PC-3 (cell line): ENCODE data around the gene GABRG3. TPM values are rescaled to one million over a fixed set of nuclear protein-coding genes. Genes with fewer than 3 reads are reported as not detected.

Experiments
- ATAC-seq: fragments of 200-7000 bp; cut with Tn5 transposase; 2 replicates; pipeline ENCODE4 v1.9.1; 2020; ENCODE audit warnings: mild to moderate bottlenecking, moderate library complexity
- BruUV-seq: library from RNA; stranded (reverse); fragments of 400-500 nt; replicated peaks from 2 replicates; lab custom pipeline; 2021; lab: Mats Ljungman, UMichigan
- CTCF ChIA-PET: fragments of 300-600 bp; sonication (Branson Sonifier 250); formaldehyde crosslinking; loops from one replicate; lab custom pipeline; 2022; ENCODE audit warnings: antibody characterized with exemption; lab: Charles Lee
- POLR2A ChIA-PET: fragments of 300-600 bp; sonication (Branson Sonifier 250); formaldehyde crosslinking; loops from one replicate; lab custom pipeline; 2022; ENCODE audit warnings: antibody characterized with exemption; ENCODE audit not compliant: unreplicated experiment; lab: Charles Lee
- DNase-seq: peaks from one replicate; pipeline ENCODE4 v3.0.0-alpha.2; 2015
- H2AFZ ChIP-seq: fragments of 300-600 bp; sonication (generic); 2 replicates; pipeline ENCODE4 v1.6.0; 2016; ENCODE audit warnings: antibody characterized with exemption, low read length
- H3F3A ChIP-seq: fragments of 300-600 bp; sonication (generic); one replicate; pipeline ENCODE4 v1.6.0; 2017; ENCODE audit warnings: antibody characterized with exemption, low read length, control low read depth, mild to moderate bottlenecking; ENCODE audit not compliant: unreplicated experiment
- H3K27ac ChIP-seq: fragments of 300-600 bp; sonication (generic); 2 replicates; pipeline ENCODE4 v1.5.1; 2016; ENCODE audit warnings: mild to moderate bottlenecking, low read length
- H3K27me3 ChIP-seq: fragments of 300-600 bp; sonication (generic); 2 replicates; pipeline ENCODE4 v1.6.1; 2016; ENCODE audit warnings: low read length, mixed read lengths
- H3K36me3 ChIP-seq: fragments of 300-600 bp; sonication (generic); 2 replicates; pipeline ENCODE4 v1.6.1; 2016; ENCODE audit warnings: low read depth, mixed run types, low read length, mixed read lengths
- H3K4me1 ChIP-seq: fragments of 300-600 bp; sonication (generic); 2 replicates; pipeline ENCODE4 v1.5.1; 2016; ENCODE audit warnings: low read length; ENCODE audit not compliant: insufficient read depth
- H3K4me2 ChIP-seq: fragments of 300-600 bp; sonication (generic); 2 replicates; pipeline ENCODE4 v1.6.0; 2016; ENCODE audit warnings: low read length
- H3K4me3 ChIP-seq: fragments of 300-600 bp; sonication (generic); 2 replicates; pipeline ENCODE4 v1.5.1; 2016; ENCODE audit warnings: mild to moderate bottlenecking, low read length, mixed read lengths
- H3K79me2 ChIP-seq: fragments of 300-600 bp; sonication (generic); 2 replicates; pipeline ENCODE4 v1.6.1; 2017; ENCODE audit warnings: low read length, mixed read lengths
- H3K9ac ChIP-seq: fragments of 300-600 bp; sonication (generic); 2 replicates; pipeline ENCODE4 v1.6.0; 2016; ENCODE audit warnings: mild to moderate bottlenecking, low read length
- H3K9me2 ChIP-seq: fragments of 300-600 bp; sonication (generic); replicated peaks from 2 replicates; pipeline ENCODE4 v1.6.1; 2016; ENCODE audit warnings: mixed run types, low read length, mixed read lengths
- H3K9me3 ChIP-seq: fragments of 300-600 bp; sonication (generic); 2 replicates; pipeline ENCODE4 v1.6.1; 2016; ENCODE audit warnings: low read length, mixed read lengths
- H4K20me1 ChIP-seq: fragments of 300-600 bp; sonication (generic); 2 replicates; pipeline ENCODE4 v1.6.1; 2016; ENCODE audit warnings: low read length, mixed read lengths
- EZH2 ChIP-seq: fragments of 300-600 bp; sonication (generic); IDR thresholded peaks from one replicate; pipeline ENCODE4 v1.6.1; 2017; ENCODE audit warnings: antibody characterized with exemption, mild to moderate bottlenecking, low read length; ENCODE audit not compliant: unreplicated experiment
- EZH2phosphoT487 ChIP-seq: fragments of 300-600 bp; sonication (generic); IDR thresholded peaks from 2 replicates; pipeline ENCODE4 v1.6.1; 2018; ENCODE audit warnings: mild to moderate bottlenecking, antibody characterized with exemption, low read length, borderline replicate concordance
- intact Hi-C: fragments of 100-400 bp; cut with micrococcal nuclease; formaldehyde crosslinking; loops from 2 replicates; pipeline ENCODE4 v1.9.0; 2023
- total RNA-seq: library from RNA; depleted of rRNA; stranded (reverse); fragments of >200 nt; gene quantifications from 2 replicates; pipeline ENCODE4 v1.2.3, GENCODE V29; 2014
- TF ChIP-seq, protein P1 (sequence below): fragments of 300-600 bp; sonication (generic); conservative IDR thresholded peaks from 2 replicates; pipeline ENCODE4 v1.5.1; 2017; ENCODE audit warnings: antibody characterized with exemption, low read depth, mild to moderate bottlenecking, low read length

GABRG3 gene
- total RNA-seq, 1 experiment from 2014 or later, result 0.11 TPM

DNA sequence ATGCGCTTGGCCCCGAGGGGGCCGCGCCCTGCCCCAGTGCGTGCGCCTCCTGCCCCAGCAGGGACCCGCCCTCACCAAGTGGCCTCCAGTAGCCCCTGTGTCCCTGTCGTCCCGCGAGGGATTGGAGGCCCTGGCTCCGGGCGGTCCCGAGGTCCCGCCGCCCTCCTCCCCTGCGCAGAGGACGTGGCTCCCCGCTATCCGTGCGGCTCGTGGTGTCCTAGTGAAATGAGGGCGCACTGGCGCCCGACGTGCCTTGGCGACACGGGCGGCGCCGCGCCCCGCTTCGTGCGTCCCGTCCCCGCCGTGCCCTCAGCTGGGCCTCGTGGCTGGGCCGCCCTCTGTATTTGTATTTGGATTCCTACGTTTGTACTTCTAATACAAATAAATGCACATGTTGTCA lies 570.6 kb downstream of the GABRG3 start:
- CTCF ChIA-PET, result no interaction called here
- intact Hi-C loops, result no loop called here
- TF ChIP-seq EZH2phosphoT487, result no peak
- POLR2A ChIA-PET, result no interaction called here
- BruUV-seq, result no TSS peak
- Histone ChIP-seq H3F3A (no peaks in the 10 kb centered on the region), H3K9ac (no peak overlapping the region), H3K9me2 (no peaks in the 10 kb centered on the region), H3K79me2 (no peaks in the 10 kb centered on the region), H3K4me3 (no peak overlapping the region), H2AFZ (no peak overlapping the region), H3K4me2 (no peak overlapping the region), H4K20me1 (no peaks in the 10 kb centered on the region), H3K4me1 (no peaks in the 10 kb centered on the region), H3K36me3 (no peaks in the 10 kb centered on the region), H3K9me3 (0 out of 2 replicates have a peak, but pooled peaks cover 8% of the 10 kb centered on the region), H3K27me3 (no peaks in the 10 kb centered on the region), H3K27ac (no peak overlapping the region)
- DNase-seq (no peak), ATAC-seq (no peak)

DNA sequence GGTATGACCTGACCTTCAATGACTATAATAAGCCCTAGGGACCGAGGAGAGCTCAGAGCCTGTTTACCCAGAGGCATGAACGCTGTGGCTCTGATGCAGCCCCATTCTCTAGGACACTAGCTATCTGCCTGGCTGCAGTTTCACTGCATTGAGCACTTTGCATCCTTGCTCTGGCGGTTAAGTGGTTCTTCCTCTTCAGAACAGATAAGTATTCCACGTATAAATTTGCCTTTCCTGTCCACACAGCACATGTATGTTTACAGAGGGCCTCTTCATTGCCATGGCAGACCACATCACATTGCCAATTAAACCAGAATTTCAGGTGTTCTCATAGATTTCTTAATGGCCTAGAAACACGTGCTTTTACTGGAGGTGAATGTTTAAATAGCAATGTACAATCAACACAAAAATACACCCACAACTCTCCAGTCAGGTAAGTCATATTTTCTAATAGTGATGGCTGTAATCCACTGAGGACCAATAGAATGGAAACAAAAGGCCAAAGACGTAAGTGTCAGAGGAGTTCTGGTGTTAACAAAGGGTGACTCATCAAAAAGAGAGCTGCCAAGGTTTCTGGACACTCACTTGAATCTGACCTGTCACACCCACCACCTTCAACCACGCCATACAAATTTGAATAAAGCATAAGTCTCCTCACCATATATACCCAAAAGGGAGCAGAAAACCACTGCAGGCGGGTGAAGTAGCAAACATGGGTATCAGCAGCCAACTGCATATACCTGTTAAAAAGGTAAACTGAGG lies 574.7 kb downstream of the GABRG3 start:
- Histone ChIP-seq H3K79me2 (no peaks in the 10 kb centered on the region), H3K9me3 (peaks cover 9% of the 10 kb centered on the region; the same call in 1 of the 2 replicates), H3K9me2 (no peaks in the 10 kb centered on the region), H3K36me3 (no peaks in the 10 kb centered on the region), H3F3A (no peaks in the 10 kb centered on the region), H3K4me1 (no peaks in the 10 kb centered on the region), H4K20me1 (no peaks in the 10 kb centered on the region), H3K27ac (no peak overlapping the region), H2AFZ (no peak overlapping the region), H3K4me2 (no peak overlapping the region), H3K4me3 (no peak overlapping the region), H3K9ac (no peak overlapping the region), H3K27me3 (no peaks in the 10 kb centered on the region)
- intact Hi-C loops, result no loop called here
- BruUV-seq, result no TSS peak
- ChIA-PET CTCF (no interaction called here), POLR2A (no interaction called here)
- TF ChIP-seq, protein P1, sequence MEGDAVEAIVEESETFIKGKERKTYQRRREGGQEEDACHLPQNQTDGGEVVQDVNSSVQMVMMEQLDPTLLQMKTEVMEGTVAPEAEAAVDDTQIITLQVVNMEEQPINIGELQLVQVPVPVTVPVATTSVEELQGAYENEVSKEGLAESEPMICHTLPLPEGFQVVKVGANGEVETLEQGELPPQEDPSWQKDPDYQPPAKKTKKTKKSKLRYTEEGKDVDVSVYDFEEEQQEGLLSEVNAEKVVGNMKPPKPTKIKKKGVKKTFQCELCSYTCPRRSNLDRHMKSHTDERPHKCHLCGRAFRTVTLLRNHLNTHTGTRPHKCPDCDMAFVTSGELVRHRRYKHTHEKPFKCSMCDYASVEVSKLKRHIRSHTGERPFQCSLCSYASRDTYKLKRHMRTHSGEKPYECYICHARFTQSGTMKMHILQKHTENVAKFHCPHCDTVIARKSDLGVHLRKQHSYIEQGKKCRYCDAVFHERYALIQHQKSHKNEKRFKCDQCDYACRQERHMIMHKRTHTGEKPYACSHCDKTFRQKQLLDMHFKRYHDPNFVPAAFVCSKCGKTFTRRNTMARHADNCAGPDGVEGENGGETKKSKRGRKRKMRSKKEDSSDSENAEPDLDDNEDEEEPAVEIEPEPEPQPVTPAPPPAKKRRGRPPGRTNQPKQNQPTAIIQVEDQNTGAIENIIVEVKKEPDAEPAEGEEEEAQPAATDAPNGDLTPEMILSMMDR, result no peak
- TF ChIP-seq EZH2 (no peak), EZH2phosphoT487 (no peak)
- ATAC-seq (no peak), DNase-seq (no peak)

DNA sequence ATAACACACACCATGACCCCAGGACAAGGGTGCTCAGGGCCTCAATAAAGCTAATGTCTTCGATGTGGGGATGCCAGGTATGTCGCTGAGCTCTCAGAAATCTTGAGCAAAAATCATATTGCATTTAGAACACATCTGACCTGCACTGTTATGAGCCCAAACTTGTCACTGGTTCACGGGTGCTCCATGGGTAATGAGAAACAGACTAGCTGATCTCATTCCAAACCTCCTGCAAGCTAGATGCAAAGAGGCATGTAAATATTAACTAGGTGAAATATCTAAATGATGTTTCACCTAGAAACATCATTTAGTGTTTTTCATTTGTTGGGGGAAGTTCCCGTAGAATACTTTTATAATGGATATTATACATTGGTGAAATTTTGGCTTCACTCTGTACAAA lies 578.8 kb downstream of the GABRG3 start:
- Histone ChIP-seq H3K27ac (no peak overlapping the region), H3K4me3 (no peak overlapping the region), H2AFZ (no peak overlapping the region), H3K27me3 (no peaks in the 10 kb centered on the region), H3K4me2 (no peak overlapping the region), H3K4me1 (no peaks in the 10 kb centered on the region), H3K36me3 (no peaks in the 10 kb centered on the region), H3K9ac (no peak overlapping the region), H4K20me1 (no peaks in the 10 kb centered on the region), H3K9me2 (no peaks in the 10 kb centered on the region), H3K9me3 (peaks cover 12% of the 10 kb centered on the region; the same call in 1 of the 2 replicates), H3F3A (no peaks in the 10 kb centered on the region), H3K79me2 (no peaks in the 10 kb centered on the region)
- TF ChIP-seq EZH2, result no peak
- ATAC-seq, result no peak
- no TSS peak for BruUV-seq
- intact Hi-C loops, result no loop called here
- POLR2A ChIA-PET, result no interaction called here
- CTCF ChIA-PET, result no interaction called here
- DNase-seq, result no peak
